HG02943 (cell line): ENCODE data around the gene AFF3.

Experiments
- ATAC-seq: cut with Tn5 transposase; IDR thresholded peaks from one replicate; pipeline ENCODE4 v1.9.1; 2021; ENCODE audit warnings: mild to moderate bottlenecking, low read depth, moderate library complexity; ENCODE audit not compliant: unreplicated experiment

Gene AFF3

GRCh38 chr2:99602476-99602875 is 539.9 kb downstream of the AFF3 start:
- ATAC-seq, result no peak

GRCh38 chr2:99600981-99601651 is 541.3 kb downstream of the AFF3 start:
- ATAC-seq, result no peak

DNA sequence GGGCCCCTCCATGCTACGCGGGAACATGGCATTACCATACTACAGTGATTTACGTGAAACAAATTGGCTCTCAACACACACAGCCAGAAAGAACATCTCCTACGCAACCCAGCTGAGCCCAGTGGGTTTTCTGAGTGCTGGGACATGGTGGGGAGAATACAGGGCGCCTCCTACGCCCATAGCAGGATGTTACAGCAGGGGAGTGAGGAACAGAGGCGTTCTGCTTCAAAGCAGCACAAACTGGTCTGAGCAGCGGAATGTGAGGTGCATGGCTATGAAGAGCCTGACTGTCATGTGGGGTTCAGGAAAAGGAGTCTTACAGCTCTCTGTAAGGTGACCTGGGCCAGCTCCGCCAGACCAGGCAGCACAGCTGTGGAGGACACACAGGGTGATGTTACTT is 543.9 kb downstream of the AFF3 start:
- ATAC-seq, result no peak

- no peak for ATAC-seq
Measured at GRCh38 chr2:99597616-99598015, 544.8 kb downstream of the AFF3 start.

GRCh38 chr2:99595373-99595772 is 547.0 kb downstream of the AFF3 start:
- ATAC-seq, result no peak

DNA sequence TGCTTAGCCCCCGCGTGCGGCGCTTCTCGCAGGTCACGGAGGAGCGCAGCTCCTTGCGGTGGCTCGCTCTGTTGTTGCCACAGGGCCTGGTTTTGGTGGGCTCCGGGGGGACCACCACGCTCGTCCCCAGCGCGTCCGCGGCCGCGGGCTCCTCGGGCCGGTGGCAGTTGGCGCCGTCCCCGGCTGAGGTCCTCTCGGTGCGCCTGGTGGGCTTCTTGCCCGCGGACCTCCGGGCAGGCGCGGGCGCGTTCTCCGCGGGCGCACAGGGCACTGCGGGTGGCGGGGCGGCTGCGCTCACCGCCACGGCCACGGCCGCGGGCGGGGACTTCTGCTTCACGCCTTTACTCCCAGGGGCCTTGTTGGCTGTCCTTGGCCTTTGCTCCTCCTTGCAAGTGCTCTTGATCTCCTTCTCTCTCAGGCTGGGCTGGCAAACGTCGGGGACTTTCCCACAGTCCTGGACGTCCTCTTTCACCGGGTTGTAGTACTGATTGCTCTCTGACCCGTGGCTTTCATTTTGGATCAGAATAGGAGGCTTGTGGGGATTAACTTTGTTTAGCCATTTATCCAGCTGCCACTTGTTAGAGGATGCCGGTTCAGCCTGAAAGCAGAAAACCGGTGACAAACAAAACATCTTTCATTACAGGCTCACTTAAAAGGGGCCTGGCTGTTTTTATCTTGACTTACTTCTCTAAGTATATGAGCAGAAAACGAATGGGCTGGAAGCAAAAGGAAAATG is 548.5 kb downstream of the AFF3 start:
- no peak for ATAC-seq

GRCh38 chr2:99576775-99577174 is 565.6 kb downstream of the AFF3 start:
- no peak for ATAC-seq

- no peak for ATAC-seq
Measured at GRCh38 chr2:99573634-99574251, 568.6 kb downstream of the AFF3 start.

DNA sequence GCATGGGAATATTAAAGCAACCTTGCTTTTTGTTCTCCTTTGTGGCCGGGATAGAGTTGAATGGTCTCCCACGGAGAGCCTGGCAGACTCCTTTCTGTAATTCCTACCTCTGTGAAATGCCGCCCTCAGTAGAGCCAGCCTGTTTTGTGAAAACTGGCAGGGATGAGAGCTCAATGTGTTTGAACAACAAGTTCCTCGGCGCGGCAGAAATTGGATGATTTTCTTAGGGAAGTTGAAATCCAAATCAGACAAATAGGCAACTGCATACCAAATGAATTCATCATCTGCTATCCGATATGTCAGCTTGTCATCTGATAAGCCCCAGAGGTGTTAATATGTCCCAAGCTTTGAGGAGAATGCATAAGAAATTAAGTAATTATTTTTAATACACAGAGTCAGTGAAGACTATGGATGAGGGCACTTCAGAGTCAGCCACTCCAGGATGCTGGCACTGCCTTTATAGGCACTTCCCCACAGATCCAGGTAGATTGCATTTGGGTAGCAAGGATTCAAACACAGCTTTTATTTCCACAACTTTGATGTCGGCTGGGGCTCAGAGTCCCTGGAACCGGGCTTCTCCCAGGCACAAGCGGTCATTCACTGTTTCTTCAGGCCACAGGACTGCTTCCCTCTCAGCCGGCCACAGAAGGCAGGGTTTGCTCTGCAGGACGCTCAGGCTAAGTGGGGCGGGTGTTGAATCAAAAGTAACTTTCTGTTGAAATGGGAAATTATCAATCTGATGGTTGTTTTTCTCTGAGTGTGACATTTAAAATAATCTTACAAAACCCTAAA is 569.8 kb downstream of the AFF3 start:
- ATAC-seq, result no peak

DNA sequence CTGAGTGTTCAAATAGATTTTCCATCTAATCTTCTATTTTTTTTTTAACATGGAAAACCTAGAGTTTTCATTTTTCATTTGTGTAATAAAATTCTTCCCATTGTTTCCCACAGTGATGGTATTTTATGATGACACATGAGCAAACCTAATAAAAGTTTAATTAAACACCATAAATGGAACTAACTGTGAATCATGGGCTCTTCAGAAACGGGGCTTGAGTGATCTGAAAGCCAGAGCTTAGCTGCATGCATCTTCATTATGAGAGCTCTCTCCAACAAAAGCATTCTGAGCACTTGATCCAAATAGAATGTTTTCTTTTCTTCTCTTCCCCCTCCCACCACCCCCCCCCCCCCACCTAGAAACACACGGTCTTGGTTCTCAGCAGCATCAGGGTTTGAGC is 570.4 kb downstream of the AFF3 start:
- no peak for ATAC-seq

GRCh38 chr2:99571533-99571932 is 570.9 kb downstream of the AFF3 start:
- ATAC-seq, result no peak

DNA sequence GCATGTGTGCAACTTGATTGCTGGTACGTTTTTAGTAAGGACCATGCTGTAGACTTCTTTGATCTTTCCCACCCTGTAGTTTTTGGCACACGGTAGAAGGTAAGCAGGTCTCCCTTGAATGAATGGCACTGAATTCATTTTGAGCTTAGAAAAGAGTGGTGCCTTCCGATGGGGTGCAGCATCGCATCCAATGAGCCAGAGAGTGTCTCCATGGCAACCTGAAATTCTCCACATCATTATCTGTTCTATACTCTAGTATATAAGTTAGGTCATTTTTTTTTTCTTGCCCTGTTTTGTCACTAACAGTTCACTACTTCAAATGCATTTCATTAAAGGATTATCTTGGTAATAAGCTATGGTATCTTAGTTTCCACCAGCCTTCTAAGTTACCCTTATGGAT is 571.4 kb downstream of the AFF3 start:
- ATAC-seq, result no peak

DNA sequence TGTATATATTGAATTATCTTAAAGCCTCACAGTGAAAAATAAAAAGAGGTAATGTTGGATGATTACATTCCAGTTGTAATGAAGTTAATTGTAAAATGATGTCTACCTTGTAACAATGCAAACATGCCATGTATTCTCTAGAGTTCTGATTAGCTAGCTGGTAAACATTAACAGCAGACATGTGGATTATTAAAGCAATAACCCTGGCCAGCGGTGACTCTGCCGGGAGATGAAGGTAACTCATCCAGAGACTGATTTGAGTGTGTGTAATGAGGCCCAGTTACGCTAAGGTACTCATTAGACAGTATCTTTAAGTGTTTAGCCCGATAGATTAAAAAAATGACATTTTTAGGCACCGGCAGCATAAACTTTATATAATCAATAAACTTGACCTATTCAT is 573.0 kb downstream of the AFF3 start:
- ATAC-seq, result no peak

GRCh38 chr2:99565227-99565626 is 577.2 kb downstream of the AFF3 start:
- no peak for ATAC-seq

DNA sequence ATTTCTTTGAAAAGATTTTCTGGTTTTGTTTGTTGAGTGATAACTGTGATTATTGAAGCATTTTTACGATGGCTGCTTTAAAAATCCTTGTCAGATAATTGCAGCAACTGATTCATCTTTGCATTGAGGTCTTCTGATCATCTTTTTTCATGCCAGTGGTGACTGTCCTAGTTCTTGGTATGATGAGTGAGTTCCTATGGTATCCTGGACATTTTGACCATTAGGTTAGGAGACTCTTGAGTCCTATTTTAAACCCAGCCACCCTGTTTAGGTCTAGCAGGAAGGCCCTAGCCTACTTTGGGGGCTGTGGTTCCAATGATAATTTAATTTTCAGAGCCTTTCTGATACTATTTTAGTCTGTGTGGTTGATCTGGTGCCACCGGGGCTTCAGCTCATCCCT is 579.9 kb downstream of the AFF3 start:
- no peak for ATAC-seq

- no peak for ATAC-seq
Measured at GRCh38 chr2:99561804-99562203, 580.6 kb downstream of the AFF3 start.

DNA sequence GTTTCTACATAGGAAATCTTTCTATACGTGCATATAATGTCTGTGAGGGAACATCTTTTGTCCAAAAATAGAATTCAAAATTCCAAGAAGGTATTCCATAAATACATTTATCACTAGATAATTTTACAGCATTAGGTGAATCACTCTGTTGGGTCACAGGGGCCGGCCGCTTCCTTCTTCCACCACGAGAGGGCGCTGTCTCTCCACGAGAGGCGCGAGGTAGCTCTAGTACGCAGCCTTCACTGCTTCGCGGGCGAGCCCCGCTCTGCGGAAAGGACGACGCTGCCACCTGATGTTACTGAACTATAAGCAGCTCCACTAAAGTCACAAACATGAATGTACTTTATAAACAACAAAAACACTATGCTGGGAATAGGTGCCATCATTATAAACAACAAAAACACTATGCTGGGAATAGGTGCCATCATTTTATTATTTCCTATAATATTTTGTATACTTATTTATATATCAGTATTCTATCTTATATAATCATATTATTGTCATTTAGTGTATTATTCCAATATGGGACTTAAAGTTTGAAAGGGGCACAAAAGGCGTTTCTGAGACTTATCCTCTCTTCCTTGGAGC is 583.2 kb downstream of the AFF3 start:
- no peak for ATAC-seq

DNA sequence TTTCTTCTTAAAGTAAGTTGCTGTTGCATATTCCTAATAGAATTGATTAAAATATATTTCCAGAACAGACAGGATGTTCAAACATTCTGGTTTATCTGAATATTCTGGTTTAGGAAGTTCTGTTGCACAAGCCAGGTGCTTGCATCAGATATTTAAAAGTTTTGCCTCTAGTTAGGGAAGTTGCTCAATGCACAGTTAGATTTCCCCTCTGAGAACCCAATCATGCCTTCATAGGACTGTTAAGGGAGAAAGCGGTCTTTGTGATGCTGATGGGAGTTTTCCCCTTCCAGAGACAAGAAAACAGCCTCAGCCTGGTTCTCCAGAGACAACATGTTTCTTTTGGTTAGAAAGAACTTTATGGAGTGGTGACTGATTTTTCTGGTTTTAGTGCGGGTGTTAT is 587.0 kb downstream of the AFF3 start:
- ATAC-seq, result no peak

DNA sequence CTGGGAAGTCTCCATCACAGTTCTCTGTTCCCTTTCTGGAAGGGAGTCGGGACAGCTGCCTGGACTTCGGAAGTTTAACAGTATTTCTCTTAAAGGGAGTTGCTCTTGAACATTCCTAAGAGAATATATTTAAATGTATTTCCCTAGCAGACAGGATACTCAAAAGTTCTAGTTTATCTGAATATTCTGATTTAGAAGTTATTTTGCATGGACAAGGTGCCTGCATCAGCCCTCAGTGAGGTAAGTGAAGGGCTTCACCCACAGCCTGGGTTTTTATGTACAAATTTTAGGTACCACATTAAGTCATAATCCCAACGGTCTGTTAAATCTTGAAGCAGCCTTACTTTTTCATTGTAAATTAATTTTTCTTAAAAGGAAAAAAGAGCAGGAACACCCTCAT is 587.5 kb downstream of the AFF3 start:
- no peak for ATAC-seq

- no peak for ATAC-seq
Measured at GRCh38 chr2:99554238-99554637, 588.2 kb downstream of the AFF3 start.

GRCh38 chr2:99552529-99552928 is 589.9 kb downstream of the AFF3 start:
- ATAC-seq, result no peak
